Measurements from ENCODE around the gene EIF4H. TPM values are rescaled to one million over a fixed set of nuclear protein-coding genes. Genes with fewer than 3 reads are reported as not detected.

The EIF4H gene
- total and polyA plus RNA-seq, 2 of the 8 experiments (the other 6 are each of a cell fraction or from before 2014, with no cell fraction given): 323 to 382 TPM

DNA sequence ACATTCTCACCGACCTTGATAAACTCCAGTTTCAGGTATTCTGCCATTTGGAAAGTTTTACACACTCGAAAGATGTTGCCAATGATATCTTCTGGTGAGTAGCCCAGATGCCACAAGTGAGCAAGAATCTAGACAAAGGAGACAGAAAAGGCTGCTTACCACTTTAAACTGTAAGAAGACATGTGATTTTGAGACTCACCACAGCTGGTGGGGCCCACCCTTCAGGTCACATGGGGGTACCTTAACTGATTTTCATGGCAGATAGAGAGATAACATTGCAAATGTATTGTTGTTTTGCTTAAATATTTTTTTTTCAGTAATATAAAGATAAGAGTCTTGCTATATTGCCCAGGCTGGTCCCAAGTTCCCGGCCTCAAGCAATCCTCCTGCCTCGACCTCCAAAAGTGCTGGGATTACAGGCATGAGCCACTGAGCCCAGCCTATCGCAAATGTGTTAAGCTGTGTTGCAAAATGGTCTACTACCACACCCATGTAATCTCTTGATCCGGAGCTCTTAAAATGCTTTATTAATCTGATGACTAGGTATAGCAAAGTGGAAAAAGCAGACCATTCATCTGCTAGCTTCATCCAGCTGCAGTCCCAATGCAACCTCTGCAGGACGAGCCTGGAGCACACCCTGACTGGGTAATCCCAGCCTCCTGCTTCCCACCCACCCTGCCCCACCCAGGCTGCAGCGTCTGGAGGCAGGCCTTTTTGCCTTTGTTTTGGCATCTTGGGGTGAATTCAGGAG, 61.5 kb downstream of the EIF4H start:
- H2BK20ac ChIP-seq (ENCODE audit: low read length): no peak overlapping the region

More for the DNA sequence above, 61.5 kb downstream of the EIF4H start:
- Histone ChIP-seq H3K79me2 (ENCODE audit: control insufficient read depth in 1 of 2, insufficient read depth in 2 of 2, low read length in 2 of 2) (no peaks in the 10 kb centered on the region), H3K27me3 (replicated peaks in 1 of 4; ENCODE audit: control insufficient read depth in 3 of 4, extremely low read depth in 1 of 4, insufficient read depth in 3 of 4, low read length in 3 of 4) (no peaks in the 10 kb centered on the region; a peak in 1 of 7 replicates), H3K56ac (replicated peaks; ENCODE audit: insufficient read length, low read depth, low read length) (no peak overlapping the region), H3K4me1 (replicated peaks in 1 of 4; ENCODE audit: control insufficient read depth in 3 of 4, insufficient read depth in 4 of 4, low read length in 3 of 4) (no peaks in the 10 kb centered on the region), H2AFZ (ENCODE audit: low read length) (no peak overlapping the region), H2BK12ac (ENCODE audit: low read depth, low read length) (no peak overlapping the region), H4K8ac (ENCODE audit: extremely low read depth, insufficient read depth, low read length) (no peak overlapping the region), H2BK120ac (replicated peaks; ENCODE audit: low read depth, low read length) (no peak overlapping the region), H4K20me1 (replicated peaks in 1 of 2; ENCODE audit: control insufficient read depth in 1 of 2, insufficient read depth in 2 of 2, low read length in 2 of 2) (peaks cover 0 to 8% of the 10 kb centered on the region in 2 experiments), H2BK5ac (ENCODE audit: low read depth, low read length) (no peak overlapping the region), H3K4me3 (ENCODE audit: extremely low read depth in 1 of 4, insufficient read depth in 2 of 4, low read depth in 3 of 4, low read length in 4 of 4) (no peak overlapping the region), H4K91ac (replicated peaks; ENCODE audit: insufficient read length, low read length) (no peak overlapping the region), H3K23ac (ENCODE audit: insufficient read length) (no peak overlapping the region), H2AK5ac (ENCODE audit: low read depth, low read length) (no peak overlapping the region), H3K9me3 (ENCODE audit: insufficient read depth in 2 of 2, low read depth in 1 of 2, low read length in 1 of 2) (no peaks in the 10 kb centered on the region), H3K4me2 (ENCODE audit: insufficient read depth in 1 of 2, low read depth in 2 of 2, low read length in 2 of 2) (no peak overlapping the region), H3K36me3 (ENCODE audit: control insufficient read depth in 2 of 4, insufficient read depth in 4 of 4, low read length in 3 of 4) (peaks cover 41 to 88% (median 72%) of the 10 kb centered on the region in 4 experiments), H4K5ac (ENCODE audit: insufficient read length, low read depth, low read length) (no peak overlapping the region), H3K18ac (ENCODE audit: extremely low read depth, low read length) (no peak overlapping the region), H3K9ac (replicated peaks in 1 of 4; ENCODE audit: extremely low read depth in 1 of 4, low read depth in 3 of 4, low read length in 3 of 4) (no peak overlapping the region), H3K79me1 (ENCODE audit: low read depth, low read length) (peaks cover 5% of the 10 kb centered on the region; the same call in 1 of the 2 replicates), H3K14ac (ENCODE audit: insufficient read length) (no peak overlapping the region), H3K27ac (ENCODE audit: low read depth, low read length) (no peak overlapping the region), H2BK15ac (ENCODE audit: low read length) (no peak overlapping the region), H3K23me2 (ENCODE audit: low read depth, low read length) (no peaks in the 10 kb centered on the region), H3K4ac (replicated peaks; ENCODE audit: insufficient read length, low read depth, low read length) (no peak overlapping the region)
- no peak for DNase-seq (ENCODE audit: low read depth in 1 of 2, low spot score in 2 of 2)
- ChIA-PET POLR2A (ENCODE audit: partially characterized antibody) (interaction anchor here (1.0 to 2.8 kb wide), 6 partner anchors 12 to 129 kb away, joined by 3 to 12 read pairs (median 4); no protein-coding TSS in a partner anchor), CTCF (ENCODE audit: partially characterized antibody) (interaction anchor here (0.8 to 2.3 kb wide), 4 partner anchors 8 to 165 kb away, joined by 3 to 6 read pairs (median 4); no protein-coding TSS in a partner anchor)
- WGBS, 2 experiments (ENCODE audit: extremely low coverage in 1 of 2, insufficient coverage in 1 of 2, insufficient read length in 1 of 2, insufficient replicate concordance in 2 of 2, low coverage in 1 of 2, low lambda C conversion rate in 2 of 2, missing lambda C conversion rate in 1 of 2): 88% methylated on average over 8 of the region's 8 CpGs; no CpG with 5 or more reads in 1 of the 2 experiments
- FAIRE-seq: no peak
- TF ChIP-seq, protein P1, sequence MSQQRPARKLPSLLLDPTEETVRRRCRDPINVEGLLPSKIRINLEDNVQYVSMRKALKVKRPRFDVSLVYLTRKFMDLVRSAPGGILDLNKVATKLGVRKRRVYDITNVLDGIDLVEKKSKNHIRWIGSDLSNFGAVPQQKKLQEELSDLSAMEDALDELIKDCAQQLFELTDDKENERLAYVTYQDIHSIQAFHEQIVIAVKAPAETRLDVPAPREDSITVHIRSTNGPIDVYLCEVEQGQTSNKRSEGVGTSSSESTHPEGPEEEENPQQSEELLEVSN (IDR thresholded peaks at IDR 0.05): no peak
- TF ChIP-seq FOSL1 (IDR thresholded peaks at IDR 0.05; ENCODE audit: insufficient read depth, low read depth, low read length) (no peak), JUND (IDR thresholded peaks at IDR 0.05; ENCODE audit: low read length) (no peak), CREB1 (IDR thresholded peaks at IDR 0.05) (no peak)
- TF ChIP-seq, protein P2, sequence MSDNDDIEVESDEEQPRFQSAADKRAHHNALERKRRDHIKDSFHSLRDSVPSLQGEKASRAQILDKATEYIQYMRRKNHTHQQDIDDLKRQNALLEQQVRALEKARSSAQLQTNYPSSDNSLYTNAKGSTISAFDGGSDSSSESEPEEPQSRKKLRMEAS (IDR thresholded peaks at IDR 0.05): no peak

Data from H1 (cell line).